PC-9 (cell line): ENCODE measurements around the gene PUM2. TPM values are rescaled to one million over a fixed set of nuclear protein-coding genes. Genes with fewer than 3 reads are reported as not detected.

Experiments
- BruUV-seq: library from RNA; stranded (reverse); fragments of 400-500 nt; replicated peaks from 2 replicates; lab custom pipeline; 2021; lab: Mats Ljungman, UMichigan
- CTCF ChIA-PET: fragments of 300-600 bp; sonication (Branson Sonifier 250); formaldehyde crosslinking; loops from one replicate; lab custom pipeline; 2022; ENCODE audit warnings: antibody characterized with exemption; lab: Charles Lee
- POLR2A ChIA-PET: fragments of 300-600 bp; sonication (Branson Sonifier 250); formaldehyde crosslinking; loops from one replicate; lab custom pipeline; 2022; ENCODE audit warnings: antibody characterized with exemption; ENCODE audit not compliant: unreplicated experiment; lab: Charles Lee
- DNase-seq, 2 experiments: peaks; one replicate each; pipeline versions ENCODE4 v3.0.0 to v3.0.0-alpha.2; 2015 to 2022; ENCODE audit warnings: mixed read lengths in 1 of 2
- H2AFZ ChIP-seq: fragments of 200-600 bp; sonication (generic); 2 replicates; pipeline ENCODE4 v1.8.1; 2017; ENCODE audit warnings: antibody characterized with exemption
- H3F3A ChIP-seq: fragments of 200-600 bp; sonication (generic); 2 replicates; pipeline ENCODE4 v1.8.1; 2017; ENCODE audit warnings: antibody characterized with exemption, mild to moderate bottlenecking, low read depth; ENCODE audit not compliant: insufficient read depth
- H3K27ac ChIP-seq: fragments of 200-600 bp; sonication (generic); 2 replicates; pipeline ENCODE4 v1.6.1; 2016; ENCODE audit warnings: mixed run types
- H3K27me3 ChIP-seq: fragments of 200-600 bp; sonication (generic); 2 replicates; pipeline ENCODE4 v1.6.1; 2016; ENCODE audit warnings: low read depth, mixed run types; ENCODE audit not compliant: insufficient read depth
- H3K36me3 ChIP-seq: fragments of 200-600 bp; sonication (generic); 2 replicates; pipeline ENCODE4 v1.6.1; 2016; ENCODE audit warnings: low read depth, mixed run types
- H3K4me1 ChIP-seq: fragments of 200-600 bp; sonication (generic); replicated peaks from 2 replicates; pipeline ENCODE4 v1.6.1; 2016; ENCODE audit warnings: mixed run types; ENCODE audit not compliant: insufficient read depth
- H3K4me2 ChIP-seq: fragments of 200-600 bp; sonication (generic); 2 replicates; pipeline ENCODE4 v1.6.1; 2017; ENCODE audit warnings: mixed run types
- H3K4me3 ChIP-seq: fragments of 200-600 bp; sonication (generic); 2 replicates; pipeline ENCODE4 v1.6.1; 2016; ENCODE audit warnings: mixed run types
- H3K79me2 ChIP-seq: fragments of 200-600 bp; sonication (generic); 2 replicates; pipeline ENCODE4 v1.6.1; 2017; ENCODE audit warnings: low read depth, mixed run types
- H3K9me2 ChIP-seq: fragments of 200-600 bp; sonication (generic); 2 replicates; pipeline ENCODE4 v1.8.1; 2017; ENCODE audit warnings: mild to moderate bottlenecking; ENCODE audit not compliant: insufficient read depth
- H3K9me3 ChIP-seq: fragments of 200-600 bp; sonication (generic); 2 replicates; pipeline ENCODE4 v1.8.1; 2016; ENCODE audit warnings: low read depth; ENCODE audit not compliant: insufficient read depth
- H4K20me1 ChIP-seq: fragments of 200-600 bp; sonication (generic); 2 replicates; pipeline ENCODE4 v1.8.1; 2017; ENCODE audit not compliant: insufficient read depth
- EZH2 ChIP-seq: fragments of 200-600 bp; sonication (generic); IDR thresholded peaks from 2 replicates; pipeline ENCODE4 v1.8.0; 2017; ENCODE audit warnings: antibody characterized with exemption, low read depth
- intact Hi-C: fragments of 100-400 bp; cut with micrococcal nuclease; formaldehyde crosslinking; loops from one replicate; pipeline ENCODE4 v1.10.0; 2022; ENCODE audit not compliant: unreplicated experiment
- total RNA-seq: library from RNA; stranded (reverse); gene quantifications from 2 replicates; pipeline ENCODE4 v1.2.3, GENCODE V29; 2021
- TF ChIP-seq, protein P1 (sequence below): fragments of 200-600 bp; sonication (generic); conservative IDR thresholded peaks from 2 replicates; pipeline ENCODE4 v1.6.1; 2017; ENCODE audit warnings: mixed run types, antibody characterized with exemption, mild to moderate bottlenecking, moderate library complexity

Gene PUM2
- total RNA-seq, 1 experiment from 2014 or later = 99.3 TPM

DNA sequence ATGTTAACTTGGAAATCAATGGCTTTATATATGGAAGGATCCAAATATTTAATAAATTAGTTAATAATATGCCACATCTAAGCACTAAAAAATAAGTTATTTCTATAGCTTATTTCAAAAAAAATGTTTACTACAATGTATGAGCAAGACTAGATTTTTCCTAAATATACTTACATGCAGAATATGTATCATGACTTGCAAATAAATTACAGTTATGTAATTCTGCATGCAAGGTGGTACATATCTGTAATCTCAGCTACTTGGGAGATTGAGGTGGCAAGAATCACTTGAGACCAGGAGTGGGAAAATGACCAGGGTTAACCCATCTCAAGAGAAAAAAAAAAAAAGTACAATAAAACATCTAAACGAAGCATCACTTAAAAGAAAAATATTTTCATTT lies 11.6 kb downstream of the PUM2 start:
- ChIA-PET CTCF (no interaction called here), POLR2A (no interaction called here)
- TF ChIP-seq EZH2 = no peak
- TF ChIP-seq, protein P1, sequence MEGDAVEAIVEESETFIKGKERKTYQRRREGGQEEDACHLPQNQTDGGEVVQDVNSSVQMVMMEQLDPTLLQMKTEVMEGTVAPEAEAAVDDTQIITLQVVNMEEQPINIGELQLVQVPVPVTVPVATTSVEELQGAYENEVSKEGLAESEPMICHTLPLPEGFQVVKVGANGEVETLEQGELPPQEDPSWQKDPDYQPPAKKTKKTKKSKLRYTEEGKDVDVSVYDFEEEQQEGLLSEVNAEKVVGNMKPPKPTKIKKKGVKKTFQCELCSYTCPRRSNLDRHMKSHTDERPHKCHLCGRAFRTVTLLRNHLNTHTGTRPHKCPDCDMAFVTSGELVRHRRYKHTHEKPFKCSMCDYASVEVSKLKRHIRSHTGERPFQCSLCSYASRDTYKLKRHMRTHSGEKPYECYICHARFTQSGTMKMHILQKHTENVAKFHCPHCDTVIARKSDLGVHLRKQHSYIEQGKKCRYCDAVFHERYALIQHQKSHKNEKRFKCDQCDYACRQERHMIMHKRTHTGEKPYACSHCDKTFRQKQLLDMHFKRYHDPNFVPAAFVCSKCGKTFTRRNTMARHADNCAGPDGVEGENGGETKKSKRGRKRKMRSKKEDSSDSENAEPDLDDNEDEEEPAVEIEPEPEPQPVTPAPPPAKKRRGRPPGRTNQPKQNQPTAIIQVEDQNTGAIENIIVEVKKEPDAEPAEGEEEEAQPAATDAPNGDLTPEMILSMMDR = no peak
- Histone ChIP-seq H3K27me3 (no peaks in the 10 kb centered on the region), H3K4me2 (no peak overlapping the region), H3K79me2 (peaks cover 100% of the 10 kb centered on the region), H3K4me3 (no peak overlapping the region), H3K9me2 (no peaks in the 10 kb centered on the region), H2AFZ (no peak overlapping the region), H4K20me1 (peaks cover 99% of the 10 kb centered on the region), H3K4me1 (peaks cover 15% of the 10 kb centered on the region; the same call in 1 of the 2 replicates), H3K36me3 (peaks cover 21% of the 10 kb centered on the region; the same call in 1 of the 2 replicates), H3K27ac (no peak overlapping the region), H3K9me3 (no peaks in the 10 kb centered on the region), H3F3A (peaks cover 51% of the 10 kb centered on the region)
- DNase-seq = no peak
- no TSS peak for BruUV-seq
- intact Hi-C loops = no loop called here

DNA sequence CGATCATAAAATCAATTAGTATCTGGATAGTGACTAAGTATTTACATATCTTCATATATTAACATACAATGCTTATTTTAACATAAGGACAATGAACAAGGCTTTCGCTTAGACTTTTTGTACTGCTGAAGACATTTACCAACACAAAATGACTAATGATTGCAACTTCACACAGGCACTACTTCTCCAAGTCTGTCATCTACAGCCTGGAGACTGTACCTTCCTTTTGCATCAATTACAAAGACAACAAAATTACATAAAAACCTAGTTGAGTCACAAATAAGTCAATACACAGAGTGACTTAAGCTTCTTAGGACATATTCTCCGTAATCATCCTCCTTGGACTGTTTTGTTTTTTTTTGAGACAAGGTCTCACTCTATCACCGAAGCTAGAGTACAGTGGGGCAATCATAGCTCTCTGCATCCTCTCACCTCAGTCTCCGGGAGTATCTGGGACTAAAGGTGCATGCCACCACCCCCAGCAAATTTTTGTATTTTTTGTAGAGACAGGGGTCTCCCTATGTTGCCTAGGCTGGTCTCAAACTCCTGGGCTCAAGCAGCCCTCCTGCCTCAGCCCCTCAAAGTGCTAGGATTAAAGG lies 15.9 kb downstream of the PUM2 start:
- POLR2A ChIA-PET = no interaction called here
- Histone ChIP-seq H2AFZ (no peak overlapping the region), H3K79me2 (peaks cover 100% of the 10 kb centered on the region), H4K20me1 (peaks cover 95% of the 10 kb centered on the region), H3K4me2 (no peak overlapping the region), H3K4me1 (peaks cover 23% of the 10 kb centered on the region), H3K27ac (no peak overlapping the region), H3K9me2 (no peaks in the 10 kb centered on the region), H3K4me3 (no peak overlapping the region), H3K27me3 (no peaks in the 10 kb centered on the region), H3F3A (peaks cover 50% of the 10 kb centered on the region; the same call in 1 of the 2 replicates), H3K36me3 (peaks cover 25% of the 10 kb centered on the region; the same call in 1 of the 2 replicates), H3K9me3 (0 out of 2 replicates have a peak, but pooled peaks cover 8% of the 10 kb centered on the region)
- intact Hi-C loops = no loop called here
- no TSS peak for BruUV-seq
- CTCF ChIA-PET = no interaction called here
- no peak for TF ChIP-seq EZH2
- TF ChIP-seq, protein P1 = no peak
- DNase-seq = no peak

DNA sequence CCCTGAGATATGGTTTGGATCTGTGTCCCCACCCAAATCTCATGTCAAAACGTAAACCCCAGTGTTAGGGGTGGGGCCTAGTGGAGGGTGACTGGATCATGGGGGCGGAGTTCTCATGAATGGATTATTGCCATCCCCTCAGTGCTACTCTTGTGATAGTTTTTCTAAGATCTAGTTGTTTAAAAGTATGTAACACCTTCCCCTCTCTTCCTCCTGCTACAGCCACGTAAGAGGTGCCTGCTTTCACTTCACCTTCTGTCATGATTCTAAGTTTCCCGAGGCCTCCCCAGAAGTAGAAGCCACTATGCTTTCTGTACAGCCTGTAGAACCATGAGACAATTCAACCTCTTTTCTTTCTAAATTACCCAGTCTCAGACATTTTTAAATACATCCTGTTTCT lies 16.9 kb downstream of the PUM2 start:
- no peak overlapping the region for H3K4me3 ChIP-seq
- no peak overlapping the region for H3K4me2 ChIP-seq
- H3F3A ChIP-seq = peaks cover 51% of the 10 kb centered on the region
- H3K4me1 ChIP-seq = peaks cover 33% of the 10 kb centered on the region
- no TSS peak for BruUV-seq
- no peak overlapping the region for H2AFZ ChIP-seq
- H3K9me3 ChIP-seq = 0 out of 2 replicates have a peak, but pooled peaks cover 8% of the 10 kb centered on the region
- no peaks in the 10 kb centered on the region for H3K27me3 ChIP-seq
- no peaks in the 10 kb centered on the region for H3K9me2 ChIP-seq
- peaks cover 95% of the 10 kb centered on the region for H4K20me1 ChIP-seq
- ChIA-PET POLR2A (no interaction called here), CTCF (no interaction called here)
- peaks cover 100% of the 10 kb centered on the region for H3K79me2 ChIP-seq
- intact Hi-C loops = no loop called here
- no peak overlapping the region for H3K27ac ChIP-seq
- DNase-seq = no peak
- no peak for TF ChIP-seq EZH2
- TF ChIP-seq, protein P1 = no peak
- H3K36me3 ChIP-seq = peaks cover 27% of the 10 kb centered on the region; the same call in 1 of the 2 replicates
